ENCODE results near the gene MSRB1. TPM values are rescaled to one million over a fixed set of nuclear protein-coding genes. Genes with fewer than 3 reads are reported as not detected.
"Not testable (repeated sequence)": the region's sequence is repeated elsewhere in the genome, so short reads cannot be mapped to it uniquely, and the experiment has no call there.

Gene MSRB1
- total RNA-seq, 1 donor from 2014 or later = 32.7 TPM

GRCh38 chr16:1902547-1903219, 40.3 kb downstream of the MSRB1 start:
- intact Hi-C loops (cut with micrococcal nuclease) = no loop called here
- DNase-seq = no peak
- H3K36me3 ChIP-seq = no peaks in the 10 kb centered on the region
- no peaks in the 10 kb centered on the region for H3K4me1 ChIP-seq
- no peak overlapping the region for H3K27ac ChIP-seq (replicated peaks)
- no peaks in the 10 kb centered on the region for H3K9me3 ChIP-seq (replicated peaks)
- peaks cover 90% of the 10 kb centered on the region for H3K27me3 ChIP-seq (ENCODE audit: low read depth)
- no peak for TF ChIP-seq CTCF (IDR thresholded peaks at IDR 0.05; ENCODE audit: borderline replicate concordance)
- no peak overlapping the region for H3K4me3 ChIP-seq

- Histone ChIP-seq H3K27ac (replicated peaks) (no peak overlapping the region), H3K4me3 (no peak overlapping the region), H3K4me1 (no peaks in the 10 kb centered on the region), H3K9me3 (replicated peaks) (no peaks in the 10 kb centered on the region), H3K27me3 (ENCODE audit: low read depth) (peaks cover 90% of the 10 kb centered on the region), H3K36me3 (no peaks in the 10 kb centered on the region)
- intact Hi-C loops (cut with micrococcal nuclease) = no loop called here
- no peak for TF ChIP-seq CTCF (IDR thresholded peaks at IDR 0.05; ENCODE audit: borderline replicate concordance)
- DNase-seq = no peak
Observed at GRCh38 chr16:1900452-1900774, 42.6 kb downstream of the MSRB1 start.

- Histone ChIP-seq H3K27me3 (ENCODE audit: low read depth) (peaks cover 84% of the 10 kb centered on the region), H3K27ac (replicated peaks) (no peak overlapping the region), H3K4me1 (no peaks in the 10 kb centered on the region), H3K4me3 (no peak overlapping the region), H3K36me3 (no peaks in the 10 kb centered on the region), H3K9me3 (replicated peaks) (no peaks in the 10 kb centered on the region)
- TF ChIP-seq CTCF (IDR thresholded peaks at IDR 0.05; ENCODE audit: borderline replicate concordance) = no peak
- DNase-seq = no peak
- intact Hi-C loops (cut with micrococcal nuclease) = no loop called here
Observed at GRCh38 chr16:1899641-1900451, 43.2 kb downstream of the MSRB1 start.

GRCh38 chr16:1897692-1898091, 45.3 kb downstream of the MSRB1 start:
- H3K27me3 ChIP-seq (ENCODE audit: low read depth) = peaks cover 83% of the 10 kb centered on the region
- H3K27ac ChIP-seq (replicated peaks); H3K4me3 ChIP-seq; H3K36me3 ChIP-seq; H3K4me1 ChIP-seq; DNase-seq; intact Hi-C loops (cut with micrococcal nuclease); H3K9me3 ChIP-seq (replicated peaks): not testable (repeated sequence)

- DNase-seq = no peak
- Histone ChIP-seq H3K4me1 (no peaks in the 10 kb centered on the region), H3K9me3 (replicated peaks) (no peaks in the 10 kb centered on the region), H3K4me3 (no peak overlapping the region), H3K27ac (replicated peaks) (no peak overlapping the region), H3K27me3 (ENCODE audit: low read depth) (peaks cover 86% of the 10 kb centered on the region), H3K36me3 (no peaks in the 10 kb centered on the region)
- intact Hi-C loops (cut with micrococcal nuclease) = no loop called here
- TF ChIP-seq CTCF (IDR thresholded peaks at IDR 0.05; ENCODE audit: borderline replicate concordance) = no peak
Observed at GRCh38 chr16:1895949-1896675, 46.9 kb downstream of the MSRB1 start.

Data from left ventricle myocardium inferior (tissue), 1 donor.